Measurements from ENCODE around the gene PRDM15. TPM values are rescaled to one million over a fixed set of nuclear protein-coding genes. Genes with fewer than 3 reads are reported as not detected.

The PRDM15 gene
- total and polyA plus RNA-seq, 8 donors = 6.2 to 10.0 (median 7.3) TPM

DNA sequence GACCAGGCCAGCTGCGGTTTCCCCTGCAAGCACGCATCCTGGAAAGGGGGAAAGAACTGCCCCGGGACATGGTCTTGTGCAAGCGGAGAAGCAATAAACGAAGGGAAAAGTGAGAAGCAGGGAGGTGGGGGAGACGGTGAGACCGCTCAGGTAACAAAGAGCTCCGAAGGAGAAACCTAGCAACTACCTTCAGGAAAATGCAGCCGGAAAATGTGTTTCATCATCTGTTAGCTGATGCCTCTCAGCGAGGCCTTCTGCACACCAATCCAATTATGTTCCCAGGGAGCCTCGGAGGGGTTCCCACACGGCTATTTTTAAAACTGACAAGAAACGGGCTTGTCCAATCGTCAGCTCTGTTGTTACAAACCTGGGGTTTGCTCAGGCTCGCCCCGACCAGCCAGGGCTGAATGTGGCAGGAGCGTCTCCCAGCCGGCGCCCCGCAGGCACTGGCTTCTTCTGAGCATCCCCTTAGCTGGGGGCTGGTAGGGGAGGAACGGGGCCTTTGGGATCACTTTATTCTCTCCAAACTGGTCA, 115.7 kb downstream of the PRDM15 start:
- no peak for DNase-seq
- Histone ChIP-seq H3K27me3 (peaks cover 40 to 93% of the 10 kb centered on the region in 2 donors), H3K36me3 (no peaks in the 10 kb centered on the region), H3K27ac (no peak overlapping the region), H3K4me1 (peaks cover 21 to 70% of the 10 kb centered on the region in 2 donors), H3K4me3 (no peak overlapping the region), H3K9me3 (no peaks in the 10 kb centered on the region)
- no peak for TF ChIP-seq CTCF (IDR thresholded peaks at IDR 0.05)
- intact Hi-C loops (cut with DNase I) = no loop called here
- no peak for ATAC-seq

DNA sequence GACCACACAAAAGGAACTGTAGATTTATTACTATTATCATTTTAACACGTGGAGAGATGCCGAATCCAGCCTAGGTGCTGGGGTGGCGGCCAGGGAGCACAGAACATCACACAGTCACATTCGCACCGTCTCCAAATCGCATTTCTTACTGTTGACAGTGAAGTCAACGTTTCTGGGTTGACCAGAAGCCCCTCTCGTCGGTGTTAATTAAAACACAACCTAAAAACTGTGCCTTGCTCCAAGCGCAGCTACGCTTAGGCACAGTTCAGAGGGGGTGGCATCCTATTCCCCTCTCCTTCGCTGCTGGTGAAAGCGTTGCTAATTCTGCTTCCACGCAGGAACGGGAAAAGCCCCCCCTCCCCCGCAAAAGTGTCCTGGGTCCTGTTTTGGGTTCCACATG, 116.4 kb downstream of the PRDM15 start:
- TF ChIP-seq CTCF (IDR thresholded peaks at IDR 0.05) = no peak
- Histone ChIP-seq H3K27me3 (peaks cover 34 to 86% of the 10 kb centered on the region in 2 donors), H3K27ac (no peak overlapping the region), H3K4me1 (peaks cover 17 to 63% of the 10 kb centered on the region in 2 donors), H3K36me3 (no peaks in the 10 kb centered on the region), H3K9me3 (no peaks in the 10 kb centered on the region), H3K4me3 (no peak overlapping the region)
- intact Hi-C loops (cut with DNase I) = no loop called here
- ATAC-seq = no peak
- no peak for DNase-seq

GRCh38 chr21:41761934-41762635, 117.1 kb downstream of the PRDM15 start:
- intact Hi-C loops (cut with DNase I) = no loop called here
- Histone ChIP-seq H3K9me3 (no peaks in the 10 kb centered on the region), H3K4me3 (peak overlapping the region in 1 of 2 donors; percentile 6), H3K27ac (peak overlapping the region; percentile 51 to 83), H3K27me3 (peaks cover 28 to 79% of the 10 kb centered on the region in 2 donors), H3K4me1 (peaks cover 15 to 57% of the 10 kb centered on the region in 2 donors), H3K36me3 (no peaks in the 10 kb centered on the region)
- no peak for TF ChIP-seq CTCF (IDR thresholded peaks at IDR 0.05)
- DNase-seq (peak in 1 of 4 donors; percentile 74), ATAC-seq (peak; percentile 21)

GRCh38 chr21:41761211-41761933, 117.8 kb downstream of the PRDM15 start:
- peaks cover 20 to 72% of the 10 kb centered on the region in 2 donors for H3K27me3 ChIP-seq
- no peak for TF ChIP-seq CTCF (IDR thresholded peaks at IDR 0.05)
- H3K9me3 ChIP-seq = no peaks in the 10 kb centered on the region
- H3K36me3 ChIP-seq = no peaks in the 10 kb centered on the region
- peak overlapping the region in 1 of 2 donors; percentile 6 for H3K4me3 ChIP-seq
- H3K27ac ChIP-seq = peak overlapping the region; percentile 51 to 83
- ATAC-seq (peak; percentile 79), DNase-seq (peak in 3 of 4 donors; percentile 66 to 91 (median 80))
- intact Hi-C loops (cut with DNase I) = no loop called here
- peaks cover 10 to 49% of the 10 kb centered on the region in 2 donors for H3K4me1 ChIP-seq

- intact Hi-C loops (cut with DNase I) = no loop called here
Observed at GRCh38 chr21:41760411-41760810, 118.7 kb downstream of the PRDM15 start.

More at GRCh38 chr21:41760411-41760810, 118.7 kb downstream of the PRDM15 start:
- H3K4me3 ChIP-seq = no peak overlapping the region
- no peak for ATAC-seq
- no peak overlapping the region for H3K27ac ChIP-seq
- TF ChIP-seq CTCF (IDR thresholded peaks at IDR 0.05) = no peak
- DNase-seq = no peak
- peaks cover 0 to 4% of the 10 kb centered on the region in 2 donors for H3K36me3 ChIP-seq
- H3K27me3 ChIP-seq = peaks cover 11 to 63% of the 10 kb centered on the region in 2 donors
- H3K4me1 ChIP-seq = peaks cover 10 to 48% of the 10 kb centered on the region in 2 donors
- H3K9me3 ChIP-seq = no peaks in the 10 kb centered on the region

All from left lung (tissue), 10 donors.